Measurements from ENCODE around the gene ARHGAP1.

- no peak for TF ChIP-seq CTCF (IDR thresholded peaks at IDR 0.05)
- TF ChIP-seq POLR2AphosphoS5 (IDR thresholded peaks at IDR 0.05; ENCODE audit: low read depth, low read length), result no peak
- TF ChIP-seq REST (IDR thresholded peaks at IDR 0.05; ENCODE audit: insufficient read depth in 1 of 2, low read depth in 2 of 2, low read length in 1 of 2), result no peak
- no peak for TF ChIP-seq TCF7L2 (IDR thresholded peaks at IDR 0.05; ENCODE audit: low read depth, low read length)
- no peak for TF ChIP-seq SIN3A (IDR thresholded peaks at IDR 0.05; ENCODE audit: borderline replicate concordance, insufficient read depth, low read depth, low read length)
These were observed 2.7 kb downstream of the ARHGAP1 start for GRCh38 chr11:46697723-46698122.

All from Panc1 (cell line).